CD4-positive, alpha-beta T cell treated with Interleukin-1 beta for 1 hour (primary cell): ENCODE measurements around the gene ZNF107.
"Not testable (repeated sequence)": the region's sequence is repeated elsewhere in the genome, so short reads cannot be mapped to it uniquely, and the experiment has no call there.

Source experiments
- DNase-seq, 2 donors: peaks; one replicate each; pipeline ENCODE4 v3.0.0-alpha.2; 2020 to 2022

The ZNF107 gene

DNA sequence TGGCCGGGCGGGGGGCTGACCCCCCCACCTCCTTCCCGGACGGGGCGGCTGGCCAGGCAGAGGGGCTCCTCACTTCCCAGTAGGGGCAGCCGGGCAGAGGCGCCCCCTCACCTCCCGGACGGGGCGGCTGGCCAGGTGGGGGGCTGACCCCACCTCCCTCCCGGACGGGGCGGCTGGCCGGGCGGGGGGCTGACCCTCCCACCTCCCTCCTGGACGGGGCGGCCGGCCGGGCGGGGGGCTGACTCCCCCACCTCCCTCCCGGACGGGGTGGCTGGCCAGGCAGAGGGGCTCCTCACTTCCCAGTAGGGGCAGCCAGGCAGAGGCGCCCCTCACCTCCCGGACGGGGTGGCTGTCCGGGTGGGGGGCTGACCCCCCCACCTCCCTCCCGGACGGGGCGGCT lies 72.5 kb downstream of the ZNF107 start:
- DNase-seq, result not testable (repeated sequence)

DNA sequence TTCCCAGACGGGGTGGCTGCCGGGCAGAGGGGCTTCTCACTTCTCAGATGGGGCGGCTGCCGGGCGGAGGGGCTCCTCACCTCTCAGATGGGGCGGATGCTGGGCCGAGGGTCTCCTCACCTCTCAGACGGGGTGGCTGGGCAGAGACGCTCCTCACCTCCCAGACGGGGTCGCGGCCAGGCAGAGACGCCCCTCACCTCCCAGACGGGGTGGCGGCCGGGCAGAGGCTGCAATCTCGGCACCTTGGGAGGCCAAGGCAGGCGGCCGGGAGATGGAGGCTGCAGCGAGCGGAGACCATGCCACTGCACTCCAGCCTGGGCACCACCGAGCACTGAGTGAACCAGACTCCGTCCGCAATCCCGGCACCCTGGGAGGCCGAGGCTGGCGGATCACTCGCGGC lies 73.0 kb downstream of the ZNF107 start:
- DNase-seq, result not testable (repeated sequence)

DNA sequence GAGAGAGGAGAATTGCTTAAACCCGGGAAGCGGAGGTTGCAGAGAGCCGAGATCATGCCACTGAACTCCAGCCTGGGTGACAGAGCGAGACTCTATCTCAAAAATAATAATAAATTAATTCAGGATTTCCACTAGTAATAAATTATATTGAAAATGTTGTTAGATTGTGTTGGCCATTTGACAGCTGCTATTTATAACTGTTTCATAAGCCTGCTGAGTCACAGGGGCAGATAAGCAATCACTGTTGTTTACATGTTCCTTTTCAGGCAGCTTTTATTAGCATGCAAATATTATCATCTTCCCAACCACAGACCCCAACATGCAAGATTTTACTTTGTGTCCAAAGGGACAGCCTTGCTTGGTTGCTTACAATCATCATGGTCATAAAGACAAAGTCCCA lies 78.7 kb downstream of the ZNF107 start:
- no peak for DNase-seq

DNA sequence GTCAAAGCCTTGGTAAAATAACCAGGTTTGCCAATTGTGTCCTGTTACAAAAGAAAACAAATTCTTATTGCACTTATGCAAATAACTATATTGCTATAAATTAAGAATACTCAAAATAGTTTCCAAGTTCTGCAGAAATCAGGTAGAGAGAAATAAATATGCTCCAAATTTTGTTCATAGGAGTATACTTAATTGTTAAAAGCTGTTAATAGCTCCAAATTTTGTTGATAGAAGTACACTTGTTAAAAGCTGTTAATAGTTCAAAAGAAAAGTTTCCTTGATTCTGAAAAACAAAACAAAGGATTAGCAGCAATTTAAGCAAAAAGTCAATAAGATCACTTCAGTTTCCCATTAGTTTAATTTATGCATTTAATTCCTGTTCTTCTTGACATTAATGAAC lies 81.9 kb downstream of the ZNF107 start:
- no peak for DNase-seq

DNA sequence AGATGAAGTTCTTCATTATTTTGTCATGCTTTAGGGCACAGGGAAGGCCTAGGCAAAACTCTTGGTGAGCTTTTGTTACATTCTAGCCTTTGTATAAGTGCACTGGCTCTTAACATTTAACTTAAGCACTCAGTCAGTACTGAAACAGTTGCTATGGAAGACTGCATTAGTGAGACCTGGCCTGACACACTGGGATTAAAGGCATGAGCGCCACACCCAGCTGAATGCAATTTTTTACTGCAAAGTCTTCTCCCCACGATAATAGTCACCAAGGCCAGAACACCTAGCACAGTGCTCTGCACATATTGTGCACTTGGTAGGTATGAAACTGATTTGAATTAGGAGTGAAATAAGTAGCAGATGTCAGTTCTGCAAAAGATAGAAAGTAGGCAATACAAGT lies 87.1 kb downstream of the ZNF107 start:
- DNase-seq, result no peak

DNA sequence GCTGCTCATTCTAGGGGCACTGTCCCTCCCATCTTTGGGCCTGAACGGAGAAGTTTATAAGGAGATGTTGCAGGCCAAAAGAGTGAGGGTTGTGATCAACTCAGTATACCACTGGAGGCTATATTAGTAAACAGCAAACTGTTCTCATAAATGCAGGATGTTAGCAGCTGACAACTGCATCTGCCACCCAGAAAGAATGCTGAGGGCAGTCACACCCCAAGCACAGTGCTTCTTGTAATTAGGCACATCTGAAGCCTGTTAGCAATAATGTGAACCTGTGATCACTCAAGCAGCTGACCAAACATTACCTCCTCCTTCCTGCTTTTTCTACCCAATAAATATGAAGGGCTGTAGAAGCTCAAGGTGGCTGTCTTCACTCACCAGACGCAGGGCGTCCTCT lies 89.9 kb downstream of the ZNF107 start:
- no peak for DNase-seq

DNA sequence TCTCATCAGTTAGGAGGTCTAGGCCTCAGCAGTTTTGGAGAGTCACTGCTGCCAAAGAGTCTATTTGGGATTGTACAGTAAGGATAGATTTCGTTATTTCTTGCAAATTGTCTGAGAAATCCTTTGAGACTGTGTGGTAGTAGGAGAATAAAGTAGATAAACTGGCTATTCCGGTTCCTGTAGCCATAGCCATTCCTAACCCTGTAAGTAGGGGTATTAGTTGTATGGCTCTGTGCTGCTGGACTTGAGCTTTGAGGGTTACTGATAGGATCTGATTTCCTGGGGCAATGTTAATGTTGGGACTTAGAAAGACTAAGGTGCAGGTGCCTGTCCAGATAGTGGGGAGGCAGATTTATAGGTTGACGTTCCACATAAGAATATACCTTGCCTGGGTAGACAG lies 92.2 kb downstream of the ZNF107 start:
- DNase-seq, result no peak
